GM12875 (cell line): Measurements from ENCODE around the gene CCNQ.
"Not testable (repeated sequence)": the region's sequence is repeated elsewhere in the genome, so short reads cannot be mapped to it uniquely, and the experiment has no call there.

ENCODE experiments used
- H3K4me3 ChIP-seq: one replicate; pipeline ENCODE4 v1.5.1; 2011; ENCODE audit warnings: low read depth, low read length, control low read depth
- CTCF ChIP-seq: IDR thresholded peaks from 2 replicates; pipeline ENCODE4 v1.5.1; 2011; ENCODE audit warnings: low read depth, mild to moderate bottlenecking, control low read depth, inconsistent platforms, low read length, moderate library complexity, borderline replicate concordance; ENCODE audit not compliant: insufficient read depth

Gene CCNQ

GRCh38 chrX:153608376-153608775 lies 9.4 kb upstream of the CCNQ start:
- no peak overlapping the region for H3K4me3 ChIP-seq
- no peak for TF ChIP-seq CTCF

- TF ChIP-seq CTCF = no peak
Measured at GRCh38 chrX:153606503-153606902, 7.6 kb upstream of the CCNQ start.

GRCh38 chrX:153604666-153605380 lies 5.9 kb upstream of the CCNQ start:
- not testable (repeated sequence) for H3K4me3 ChIP-seq

More at GRCh38 chrX:153606503-153606902, 7.6 kb upstream of the CCNQ start:
- no peak overlapping the region for H3K4me3 ChIP-seq

- H3K4me3 ChIP-seq = no peak overlapping the region
- no peak for TF ChIP-seq CTCF
Measured at GRCh38 chrX:153603131-153603656, 4.3 kb upstream of the CCNQ start.

- H3K4me3 ChIP-seq = no peak overlapping the region
- TF ChIP-seq CTCF = no peak
Measured at GRCh38 chrX:153602601-153603000, 3.7 kb upstream of the CCNQ start.

- no peak for TF ChIP-seq CTCF
- no peak overlapping the region for H3K4me3 ChIP-seq
Measured at GRCh38 chrX:153601511-153602110, 2.7 kb upstream of the CCNQ start.

- no peak overlapping the region for H3K4me3 ChIP-seq
- no peak for TF ChIP-seq CTCF
Measured at GRCh38 chrX:153600921-153601320, 2.0 kb upstream of the CCNQ start.
